Esophagus muscularis mucosa (tissue), 4 donors: ENCODE measurements around the gene TMEM158. TPM values are rescaled to one million over a fixed set of nuclear protein-coding genes. Genes with fewer than 3 reads are reported as not detected.

Source experiments
- DNase-seq: peaks from one replicate; pipeline ENCODE4 v3.0.0-alpha.2; 2017; ENCODE audit errors: extremely low spot score
- H3K27ac ChIP-seq, 4 donors: fragments of 200-600 bp; sonication (generic); replicated peaks in 1 of 4; 1 replicate in 3 of 4; 2 replicates in 1 of 4; pipeline ENCODE4 v1.5.1; 2016 to 2019; ENCODE audit warnings: mild to moderate bottlenecking in 1 of 4
- H3K27me3 ChIP-seq, 4 donors: fragments of 200-600 bp; sonication (generic); one replicate each; pipeline versions ENCODE4 v1.5.1 to v1.6.0; 2016 to 2019
- H3K36me3 ChIP-seq, 4 donors: fragments of 200-600 bp; sonication (generic); one replicate each; pipeline ENCODE4 v1.5.1; 2016 to 2019
- H3K4me1 ChIP-seq, 4 donors: fragments of 200-600 bp; sonication (generic); one replicate each; pipeline ENCODE4 v1.5.1; 2016 to 2019
- H3K4me3 ChIP-seq, 4 donors: fragments of 200-600 bp; sonication (generic); 1 replicate in 2 of 4; 2 replicates in 2 of 4; pipeline ENCODE4 v1.5.1; 2016 to 2019; ENCODE audit warnings: mild to moderate bottlenecking in 4 of 4, moderate library complexity in 1 of 4
- H3K9me3 ChIP-seq, 4 donors: fragments of 200-600 bp; sonication (generic); 1 replicate in 3 of 4; 2 replicates in 1 of 4; pipeline ENCODE4 v1.5.1; 2016 to 2019
- EP300 ChIP-seq: sonication (generic); formaldehyde crosslinking; IDR thresholded peaks from one replicate; pipeline ENCODE4 v1.6.1; 2017; ENCODE audit warnings: antibody characterized with exemption
- POLR2A ChIP-seq: fragments of 450-650 bp; IDR thresholded peaks from one replicate; pipeline ENCODE4 v1.6.1; 2017; ENCODE audit warnings: antibody characterized with exemption, moderate library complexity, mild to moderate bottlenecking, low read depth
- POLR2AphosphoS5 ChIP-seq, 2 donors: sonication (generic); formaldehyde crosslinking; IDR thresholded peaks; one replicate each; pipeline ENCODE4 v1.6.1; 2017; ENCODE audit warnings: antibody characterized with exemption in 2 of 2
- WGBS: methylation state at CpG from one replicate; pipeline ENCODE4 v1.1.5; 2018; 5-methylcytosine and 5-hydroxymethylcytosine counted together
- intact Hi-C: fragments of 100-400 bp; cut with DNase I; formaldehyde crosslinking; loops from one replicate; pipeline ENCODE4 v1.15.1; 2023
- total RNA-seq, 4 donors: library from RNA; depleted of rRNA; stranded (reverse); fragments of >200 nt; gene quantifications; one replicate each; pipeline versions ENCODE4 v1.1.0 to v1.2.1, GENCODE V29; 2016
- TF ChIP-seq, protein P1 (sequence below), 3 experiments: fragments of 200-600 bp in 2 of 3; fragments of 450-650 bp in 1 of 3; sonication (generic) in 2 of 3; IDR thresholded peaks; one replicate each; pipeline ENCODE4 v1.5.1; 2017 to 2019; ENCODE audit warnings: antibody characterized with exemption in 3 of 3, mild to moderate bottlenecking in 2 of 3, moderate library complexity in 1 of 3

The TMEM158 gene
- total RNA-seq, 4 donors from 2014 or later: 1.2 to 6.4 (median 2.3) TPM

GRCh38 chr3:45181496-45181895 is 44.6 kb downstream of the TMEM158 start:
- intact Hi-C loops: no loop called here
- no peaks in the 10 kb centered on the region for H3K9me3 ChIP-seq
- peaks cover 0 to 30% (median 18%) of the 10 kb centered on the region in 4 donors for H3K4me1 ChIP-seq
- H3K27me3 ChIP-seq: no peaks in the 10 kb centered on the region
- 63% methylated on average over 5 of the region's 5 CpGs for WGBS
- TF ChIP-seq POLR2AphosphoS5 (IDR thresholded peaks at IDR 0.05) (no peak), POLR2A (no peak), EP300 (no peak)
- TF ChIP-seq, protein P1, sequence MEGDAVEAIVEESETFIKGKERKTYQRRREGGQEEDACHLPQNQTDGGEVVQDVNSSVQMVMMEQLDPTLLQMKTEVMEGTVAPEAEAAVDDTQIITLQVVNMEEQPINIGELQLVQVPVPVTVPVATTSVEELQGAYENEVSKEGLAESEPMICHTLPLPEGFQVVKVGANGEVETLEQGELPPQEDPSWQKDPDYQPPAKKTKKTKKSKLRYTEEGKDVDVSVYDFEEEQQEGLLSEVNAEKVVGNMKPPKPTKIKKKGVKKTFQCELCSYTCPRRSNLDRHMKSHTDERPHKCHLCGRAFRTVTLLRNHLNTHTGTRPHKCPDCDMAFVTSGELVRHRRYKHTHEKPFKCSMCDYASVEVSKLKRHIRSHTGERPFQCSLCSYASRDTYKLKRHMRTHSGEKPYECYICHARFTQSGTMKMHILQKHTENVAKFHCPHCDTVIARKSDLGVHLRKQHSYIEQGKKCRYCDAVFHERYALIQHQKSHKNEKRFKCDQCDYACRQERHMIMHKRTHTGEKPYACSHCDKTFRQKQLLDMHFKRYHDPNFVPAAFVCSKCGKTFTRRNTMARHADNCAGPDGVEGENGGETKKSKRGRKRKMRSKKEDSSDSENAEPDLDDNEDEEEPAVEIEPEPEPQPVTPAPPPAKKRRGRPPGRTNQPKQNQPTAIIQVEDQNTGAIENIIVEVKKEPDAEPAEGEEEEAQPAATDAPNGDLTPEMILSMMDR (IDR thresholded peaks at IDR 0.05): no peak
- H3K27ac ChIP-seq: no peak overlapping the region
- no peak for DNase-seq
- no peak overlapping the region for H3K4me3 ChIP-seq
- no peaks in the 10 kb centered on the region for H3K36me3 ChIP-seq

DNA sequence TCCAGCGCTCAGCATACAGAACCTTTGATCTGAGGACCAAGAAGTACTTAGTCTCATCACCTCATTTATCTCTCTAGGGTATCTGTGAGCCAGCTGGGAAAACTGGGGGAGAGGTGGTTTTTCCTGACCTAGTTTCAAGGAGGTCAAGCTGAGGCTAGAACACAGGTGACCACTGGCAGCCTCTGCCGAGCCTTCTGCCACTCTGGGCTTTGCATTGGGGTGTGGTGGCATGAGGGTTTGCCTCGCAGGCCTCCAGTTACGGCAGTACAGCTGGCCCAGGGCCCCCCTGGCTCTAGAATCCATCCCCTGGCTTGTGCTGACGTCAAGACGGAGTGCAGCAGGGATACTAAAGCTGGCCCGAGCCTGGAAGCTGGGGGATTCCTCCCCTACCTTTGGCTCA is 45.2 kb downstream of the TMEM158 start:
- TF ChIP-seq EP300 (no peak), POLR2AphosphoS5 (IDR thresholded peaks at IDR 0.05) (no peak), POLR2A (no peak)
- TF ChIP-seq, protein P1 (IDR thresholded peaks at IDR 0.05): no peak
- Histone ChIP-seq H3K27me3 (no peaks in the 10 kb centered on the region), H3K9me3 (no peaks in the 10 kb centered on the region), H3K4me1 (peaks cover 0 to 30% (median 18%) of the 10 kb centered on the region in 4 donors), H3K27ac (no peak overlapping the region), H3K4me3 (no peak overlapping the region), H3K36me3 (no peaks in the 10 kb centered on the region)
- DNase-seq: no peak
- 41% methylated on average over 3 of the region's 7 CpGs for WGBS
- intact Hi-C loops: no loop called here

DNA sequence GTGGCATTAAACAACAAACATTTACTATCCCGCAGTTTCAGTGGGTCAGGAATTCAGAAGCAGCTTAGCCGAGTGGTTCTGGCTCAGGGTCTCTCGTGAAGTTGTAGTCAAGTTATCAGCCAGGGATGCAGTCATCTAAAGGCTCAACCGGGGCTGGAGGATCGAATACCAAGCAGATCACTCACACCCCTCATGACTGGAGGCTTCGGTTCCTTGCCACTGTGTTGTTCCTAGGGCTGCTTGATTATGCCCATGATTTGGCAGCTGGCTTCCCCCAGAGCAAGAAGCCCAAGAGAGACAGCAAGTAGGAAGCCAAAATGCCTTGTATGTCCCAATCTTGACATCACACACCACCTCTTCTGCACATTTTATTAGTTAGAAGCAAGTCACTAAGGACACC is 46.0 kb downstream of the TMEM158 start:
- Histone ChIP-seq H3K36me3 (no peaks in the 10 kb centered on the region), H3K27ac (no peak overlapping the region), H3K4me3 (no peak overlapping the region), H3K9me3 (no peaks in the 10 kb centered on the region), H3K27me3 (no peaks in the 10 kb centered on the region), H3K4me1 (peaks cover 0 to 30% (median 18%) of the 10 kb centered on the region in 4 donors)
- DNase-seq: no peak
- WGBS: 48% methylated on average over 4 of the region's 6 CpGs
- intact Hi-C loops: no loop called here
- TF ChIP-seq POLR2A (no peak), POLR2AphosphoS5 (IDR thresholded peaks at IDR 0.05) (no peak), EP300 (no peak)
- TF ChIP-seq, protein P1 (IDR thresholded peaks at IDR 0.05): no peak

- peaks cover 0 to 30% (median 18%) of the 10 kb centered on the region in 4 donors for H3K4me1 ChIP-seq
- 97% methylated on average over 3 of the region's 3 CpGs for WGBS
- H3K27me3 ChIP-seq: no peaks in the 10 kb centered on the region
- no peaks in the 10 kb centered on the region for H3K36me3 ChIP-seq
- DNase-seq: no peak
- intact Hi-C loops: no loop called here
- H3K4me3 ChIP-seq: no peak overlapping the region
- H3K9me3 ChIP-seq: no peaks in the 10 kb centered on the region
- peak overlapping the region in 1 of 4 donors; percentile 45 for H3K27ac ChIP-seq
- no peak for TF ChIP-seq POLR2AphosphoS5 (IDR thresholded peaks at IDR 0.05)
- no peak for TF ChIP-seq POLR2A
- TF ChIP-seq, protein P1 (IDR thresholded peaks at IDR 0.05): no peak
- no peak for TF ChIP-seq EP300
Measured at GRCh38 chr3:45179163-45179562, 46.9 kb downstream of the TMEM158 start.
